Measurements from ENCODE around the gene H2AZ1. TPM values are rescaled to one million over a fixed set of nuclear protein-coding genes. Genes with fewer than 3 reads are reported as not detected.

H2AZ1 gene
- total RNA-seq, 4 donors from 2014 or later = 99.0 to 177 (median 129) TPM

- no peak for ATAC-seq (ENCODE audit: low FRiP score)
- TF ChIP-seq CTCF (IDR thresholded peaks at IDR 0.05) = no peak
- no peak for DNase-seq (ENCODE audit: low spot score)
Observed at GRCh38 chr4:99979872-99980271, 29.8 kb upstream of the H2AZ1 start.

- no peak for TF ChIP-seq CTCF (IDR thresholded peaks at IDR 0.05)
- DNase-seq (ENCODE audit: low spot score) (no peak), ATAC-seq (ENCODE audit: low FRiP score) (no peak)
Observed at GRCh38 chr4:99971453-99972111, 21.5 kb upstream of the H2AZ1 start.

- no peak for ATAC-seq (ENCODE audit: low FRiP score)
- TF ChIP-seq CTCF (IDR thresholded peaks at IDR 0.05) = no peak
- no peak for DNase-seq (ENCODE audit: low spot score)
Observed at GRCh38 chr4:99968330-99968729, 18.3 kb upstream of the H2AZ1 start.

GRCh38 chr4:99966692-99967091 is 16.6 kb upstream of the H2AZ1 start:
- no peak for DNase-seq (ENCODE audit: low spot score)
- ATAC-seq (ENCODE audit: low FRiP score) = no peak
- TF ChIP-seq CTCF (IDR thresholded peaks at IDR 0.05) = no peak

GRCh38 chr4:99965674-99966350 is 15.7 kb upstream of the H2AZ1 start:
- TF ChIP-seq CTCF (IDR thresholded peaks at IDR 0.05) = no peak
- ATAC-seq (ENCODE audit: low FRiP score) (no peak), DNase-seq (ENCODE audit: low spot score) (no peak)

GRCh38 chr4:99965173-99965572 is 15.1 kb upstream of the H2AZ1 start:
- DNase-seq (ENCODE audit: low spot score) = no peak
- ATAC-seq (ENCODE audit: low FRiP score) = no peak
- no peak for TF ChIP-seq CTCF (IDR thresholded peaks at IDR 0.05)

- no peak for DNase-seq (ENCODE audit: low spot score)
- no peak for TF ChIP-seq CTCF (IDR thresholded peaks at IDR 0.05)
Observed at GRCh38 chr4:99961711-99962110, 11.6 kb upstream of the H2AZ1 start.

More at GRCh38 chr4:99961711-99962110, 11.6 kb upstream of the H2AZ1 start:
- no peak for ATAC-seq (ENCODE audit: low FRiP score)
